Measurements from ENCODE around the gene ERVK3-1. TPM values are rescaled to one million over a fixed set of nuclear protein-coding genes. Genes with fewer than 3 reads are reported as not detected.
"Not testable (repeated sequence)": the region's sequence is repeated elsewhere in the genome, so short reads cannot be mapped to it uniquely, and the experiment has no call there.

Gene ERVK3-1, protein sequence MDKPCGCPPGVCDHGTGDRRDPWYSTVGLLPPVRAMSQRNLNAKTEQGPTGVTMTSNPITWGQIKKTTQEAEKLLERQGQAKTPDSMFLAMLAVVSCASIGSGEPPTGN
- 32.2 TPM for total RNA-seq

- DNase-seq (ENCODE audit: low spot score), result peak; percentile 96
Observed at GRCh38 chr19:58305065-58305931, at the start of gene ERVK3-1. TSS of gene ERVK3-1 (plus strand) at chr19:58305377. CDS start at chr19:58312169, 6,792 bp downstream.

DNA sequence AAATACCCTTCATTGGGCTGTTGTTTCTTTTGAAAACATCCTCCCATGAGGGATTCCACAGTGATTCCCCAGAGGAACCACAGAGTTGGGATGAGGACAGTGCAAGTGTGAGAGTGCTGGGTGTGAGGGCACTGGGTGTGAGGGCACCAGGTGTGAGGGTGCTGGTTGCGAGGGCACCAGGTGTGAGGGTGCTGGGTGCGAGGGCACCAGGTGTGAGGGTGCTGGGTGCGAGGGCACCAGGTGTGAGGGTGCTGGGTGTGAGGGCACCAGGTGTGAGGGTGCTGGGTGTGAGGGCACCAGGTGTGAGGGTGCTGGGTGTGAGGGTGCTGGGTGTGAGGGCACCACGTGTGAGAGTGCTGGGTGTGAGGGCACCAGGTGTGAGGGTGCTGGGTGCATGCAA lies 46.9 kb upstream of the ERVK3-1 start:
- not testable (repeated sequence) for DNase-seq (ENCODE audit: low spot score)

GRCh38 chr19:58261600-58261967 lies 43.6 kb upstream of the ERVK3-1 start:
- no peak for DNase-seq (ENCODE audit: low spot score)

GRCh38 chr19:58261968-58262921 lies 42.9 kb upstream of the ERVK3-1 start:
- DNase-seq (ENCODE audit: low spot score), result no peak

- DNase-seq (ENCODE audit: low spot score), result no peak
Observed at GRCh38 chr19:58262922-58263296, 42.3 kb upstream of the ERVK3-1 start.

- no peak for DNase-seq (ENCODE audit: low spot score)
Observed at GRCh38 chr19:58265100-58265499, 40.1 kb upstream of the ERVK3-1 start.

- no peak for DNase-seq (ENCODE audit: low spot score)
Observed at GRCh38 chr19:58268344-58268743, 36.8 kb upstream of the ERVK3-1 start.

DNA sequence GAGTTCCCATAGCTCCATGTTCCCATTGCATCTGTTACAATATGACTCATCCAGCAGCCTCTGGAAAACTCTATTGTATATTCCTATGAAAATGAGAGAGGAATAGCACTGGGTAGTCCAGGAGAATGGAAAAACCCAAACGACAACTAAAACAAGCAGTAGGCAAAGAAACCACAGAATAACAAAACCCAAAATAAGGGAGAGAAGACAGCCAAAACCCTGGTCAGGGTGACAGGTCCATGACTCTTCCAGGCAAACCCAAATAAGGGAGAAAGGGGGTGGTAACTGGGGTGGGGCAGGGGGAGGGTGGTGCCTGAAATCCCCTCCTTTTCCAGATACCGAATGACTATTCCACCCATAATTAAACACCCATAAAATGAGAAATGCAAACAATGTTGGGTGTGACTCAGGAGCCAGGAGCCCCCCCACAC lies 30.4 kb upstream of the ERVK3-1 start:
- no peak for DNase-seq (ENCODE audit: low spot score)

GRCh38 chr19:58275564-58275963 lies 29.6 kb upstream of the ERVK3-1 start:
- DNase-seq (ENCODE audit: low spot score), result no peak

DNA sequence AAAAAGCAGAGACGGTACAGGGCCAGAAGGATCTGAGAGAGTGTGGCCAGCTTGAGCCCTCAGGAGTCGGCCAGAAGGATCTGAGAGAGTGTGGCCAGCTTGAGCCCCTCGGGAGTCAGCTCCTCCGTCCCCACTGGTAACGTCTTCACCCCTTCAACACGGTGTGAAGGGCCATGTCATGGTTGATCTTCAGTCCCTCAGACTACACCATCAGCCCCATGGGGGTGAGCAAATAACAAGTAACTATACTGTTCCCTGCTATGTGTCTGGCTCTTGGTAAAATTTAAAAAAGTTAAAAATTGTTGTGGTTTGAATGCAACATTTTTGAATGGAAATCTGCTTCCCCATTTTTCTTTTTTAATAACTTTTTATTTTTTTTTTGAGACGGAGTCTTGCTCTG lies 28.0 kb upstream of the ERVK3-1 start:
- no peak for DNase-seq (ENCODE audit: low spot score)

- DNase-seq (ENCODE audit: low spot score), result no peak
Observed at GRCh38 chr19:58277748-58278540, 27.2 kb upstream of the ERVK3-1 start.

- peak; percentile 98 for DNase-seq (ENCODE audit: low spot score)
Observed at GRCh38 chr19:58278541-58279041, 26.6 kb upstream of the ERVK3-1 start, which contains the start of gene ZNF8. TSS of gene ZNF8 (plus strand) at chr19:58278955. CDS start at chr19:58279082, 127 bp downstream.

DNA sequence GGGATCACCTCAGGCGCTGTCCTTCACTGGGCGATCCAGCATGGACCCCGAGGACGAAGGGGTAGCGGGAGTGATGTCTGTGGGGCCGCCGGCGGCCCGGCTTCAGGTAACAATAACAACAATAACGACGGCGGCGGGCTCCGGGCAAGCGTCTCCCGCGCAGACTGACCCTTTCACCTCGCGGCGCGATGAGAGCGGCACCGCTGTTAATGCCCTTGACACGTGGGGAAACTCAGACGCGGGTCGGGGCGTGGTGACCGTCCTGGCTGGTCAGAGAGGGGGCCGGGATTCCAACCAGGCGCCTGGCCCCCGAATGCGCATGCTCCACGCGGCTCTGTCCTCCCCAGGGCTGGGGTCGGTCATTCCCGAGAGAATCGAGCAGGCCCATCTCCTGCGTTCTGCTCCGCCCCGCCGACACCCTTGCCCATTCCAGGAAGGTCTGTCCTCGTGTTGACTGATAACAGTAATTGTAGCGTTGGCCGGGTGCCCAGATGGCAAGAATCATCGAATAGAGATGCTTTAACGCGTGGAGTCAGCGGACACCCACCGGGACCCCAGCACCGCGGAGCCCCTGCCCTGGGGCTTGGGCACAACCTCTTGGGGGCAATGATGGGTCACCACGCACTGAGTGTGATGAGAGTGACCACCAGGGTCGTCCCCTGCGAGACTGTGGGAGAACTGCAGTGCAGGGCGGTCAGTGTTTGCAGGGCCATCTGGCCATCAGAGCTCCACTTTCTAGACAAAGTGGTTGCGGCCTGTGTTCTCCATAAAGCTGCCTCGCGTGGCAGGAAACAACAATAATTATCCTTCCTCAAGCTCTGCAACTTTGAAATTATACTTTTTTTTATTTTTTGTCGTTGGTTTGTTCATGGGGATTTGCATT lies 25.9 kb upstream of the ERVK3-1 start:
- DNase-seq (ENCODE audit: low spot score), result peak; percentile 59

DNA sequence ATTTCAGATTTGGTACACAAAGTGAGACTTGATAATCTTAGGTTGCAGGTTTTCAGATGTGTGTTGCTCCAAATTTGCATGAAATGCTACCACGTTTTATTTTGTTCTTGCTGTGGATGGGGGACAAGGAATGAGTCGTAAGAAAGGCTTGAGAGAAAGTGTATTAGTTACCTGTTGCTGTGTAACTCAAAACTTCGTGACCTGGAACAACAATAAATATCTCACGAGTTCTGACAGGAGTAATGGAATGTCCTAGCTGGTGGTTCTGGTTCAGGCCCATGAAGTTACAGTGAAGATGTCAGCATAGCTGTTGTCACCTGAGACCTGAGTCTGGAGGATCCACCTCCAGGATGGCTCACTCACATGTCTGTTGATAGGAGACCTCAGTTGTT lies 25.3 kb upstream of the ERVK3-1 start:
- no peak for DNase-seq (ENCODE audit: low spot score)

DNA sequence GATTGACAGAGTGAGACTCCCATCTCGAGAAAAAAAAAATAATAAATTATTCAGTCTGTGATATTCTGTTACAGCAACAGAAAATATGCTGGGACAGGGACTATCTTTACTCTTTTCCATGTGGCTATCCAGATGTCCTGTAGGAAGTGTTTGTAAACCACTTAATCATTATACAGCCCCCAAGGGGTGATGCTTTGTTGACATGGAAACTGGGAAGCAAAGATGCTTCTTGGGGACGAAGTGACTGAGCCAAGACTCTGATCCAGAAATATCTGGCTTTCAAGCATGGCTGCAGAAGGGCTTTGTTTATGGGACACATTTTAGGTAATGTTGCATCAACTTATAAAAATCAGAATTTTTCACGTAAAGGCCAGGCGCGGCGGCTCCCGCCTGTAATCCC lies 21.0 kb upstream of the ERVK3-1 start:
- no peak for DNase-seq (ENCODE audit: low spot score)

- no peak for DNase-seq (ENCODE audit: low spot score)
Observed at GRCh38 chr19:58291943-58292342, 13.2 kb upstream of the ERVK3-1 start.

GRCh38 chr19:58294743-58295374 lies 10.3 kb upstream of the ERVK3-1 start:
- DNase-seq (ENCODE audit: low spot score), result no peak

DNA sequence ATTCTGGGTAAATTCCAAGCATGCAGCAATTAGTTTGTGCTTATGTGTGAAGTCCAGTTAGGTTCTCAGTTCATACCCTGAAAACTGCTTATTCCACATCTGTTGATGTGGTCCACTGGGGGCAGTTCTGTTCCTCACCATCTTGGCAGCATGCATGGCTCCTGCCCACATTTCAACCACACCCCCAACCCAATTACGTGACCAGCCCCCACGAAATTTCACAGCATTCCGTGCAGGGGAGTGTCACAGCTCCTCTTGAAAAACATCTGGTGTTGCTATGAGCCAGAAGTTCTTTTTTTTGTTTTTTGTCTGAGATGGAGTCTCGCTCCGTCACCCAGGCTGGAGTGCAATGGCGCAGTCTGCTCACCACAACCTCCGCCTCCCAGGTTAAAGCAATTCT lies 9.1 kb upstream of the ERVK3-1 start:
- DNase-seq (ENCODE audit: low spot score), result no peak

GRCh38 chr19:58300620-58301019 lies 4.6 kb upstream of the ERVK3-1 start:
- no peak for DNase-seq (ENCODE audit: low spot score)

DNA sequence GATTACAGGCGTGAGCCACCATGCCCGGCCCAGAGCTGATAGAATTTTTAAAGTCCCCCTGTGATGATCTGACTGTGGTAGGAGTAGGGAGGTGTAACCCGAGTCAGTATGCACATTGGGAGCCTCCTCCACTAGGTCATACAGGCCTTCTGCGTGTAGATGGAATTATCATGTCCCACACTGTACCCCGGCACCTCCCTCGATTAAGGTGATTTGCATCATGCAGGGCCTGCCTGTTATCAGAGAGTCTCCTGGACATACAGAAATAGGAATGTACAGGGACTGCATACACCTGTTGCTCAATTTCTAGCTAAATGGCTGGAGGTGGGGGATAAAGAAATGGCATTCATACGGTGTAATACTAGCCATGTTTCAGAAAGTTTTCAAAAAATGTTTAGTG lies 922 bp upstream of the ERVK3-1 start:
- no peak for DNase-seq (ENCODE audit: low spot score)
